ELF-1 (cell line): ENCODE data around the gene STRIP2.
"Not testable (repeated sequence)": the region's sequence is repeated elsewhere in the genome, so short reads cannot be mapped to it uniquely, and the experiment has no call there.

Experiments
- DNase-seq: peaks from one replicate; pipeline ENCODE4 v3.0.0-alpha.2; 2016; ENCODE audit warnings: low read depth, low spot score

STRIP2 gene

GRCh38 chr7:129493555-129493954, 59.3 kb downstream of the STRIP2 start:
- no peak for DNase-seq

- no peak for DNase-seq
Observed at GRCh38 chr7:129494041-129494440, 59.8 kb downstream of the STRIP2 start.

GRCh38 chr7:129495987-129496386, 61.8 kb downstream of the STRIP2 start:
- DNase-seq = no peak

- DNase-seq = no peak
Observed at GRCh38 chr7:129496653-129497052, 62.4 kb downstream of the STRIP2 start.

GRCh38 chr7:129497156-129497555, 62.9 kb downstream of the STRIP2 start:
- no peak for DNase-seq

- no peak for DNase-seq
Observed at GRCh38 chr7:129498021-129498420, 63.8 kb downstream of the STRIP2 start.

GRCh38 chr7:129499999-129500398, 65.8 kb downstream of the STRIP2 start:
- DNase-seq = no peak

GRCh38 chr7:129501760-129502707, 67.8 kb downstream of the STRIP2 start, which contains the start of gene SMKR1:
SMKR1 (plus strand) TSS chr7:129502531; CDS start chr7:129502825, 294 bp downstream.
- no peak for DNase-seq

GRCh38 chr7:129502708-129503685, 68.8 kb downstream of the STRIP2 start:
- peak; percentile 53 for DNase-seq

GRCh38 chr7:129503725-129504124, 69.5 kb downstream of the STRIP2 start:
- no peak for DNase-seq

- DNase-seq = no peak
Observed at GRCh38 chr7:129512192-129512591, 78.0 kb downstream of the STRIP2 start.

GRCh38 chr7:129513546-129513945, 79.3 kb downstream of the STRIP2 start:
- no peak for DNase-seq

- no peak for DNase-seq
Observed at GRCh38 chr7:129514683-129515082, 80.5 kb downstream of the STRIP2 start.

GRCh38 chr7:129515381-129515780, 81.1 kb downstream of the STRIP2 start:
- no peak for DNase-seq

GRCh38 chr7:129517931-129518330, 83.7 kb downstream of the STRIP2 start:
- DNase-seq = no peak

GRCh38 chr7:129519464-129519863, 85.2 kb downstream of the STRIP2 start:
- DNase-seq = no peak

- peak; percentile 79 for DNase-seq
Observed at GRCh38 chr7:129522088-129522970, 88.1 kb downstream of the STRIP2 start.

GRCh38 chr7:129522971-129523340, 88.7 kb downstream of the STRIP2 start:
- DNase-seq = no peak

- no peak for DNase-seq
Observed at GRCh38 chr7:129523924-129524323, 89.7 kb downstream of the STRIP2 start.

GRCh38 chr7:129524405-129524804, 90.2 kb downstream of the STRIP2 start:
- not testable (repeated sequence) for DNase-seq

GRCh38 chr7:129525225-129525862, 91.1 kb downstream of the STRIP2 start:
- DNase-seq = no peak
